ENCODE data around the gene CDKN1B.

GRCh38 chr12:12757121-12757520 lies 40.0 kb downstream of the CDKN1B start:
- TF ChIP-seq EZH2phosphoT487 (IDR thresholded peaks at IDR 0.05; ENCODE audit: insufficient read depth, low read depth) (no peak), EZH2 (IDR thresholded peaks at IDR 0.05; ENCODE audit: insufficient read depth, poor library complexity, severe bottlenecking) (no peak)

All from GM23248 (cell line).